Subcutaneous abdominal adipose tissue (tissue), 5 donors: ENCODE measurements around the gene TSPAN17.

Source experiments
- H3K27ac ChIP-seq: one replicate; pipeline ENCODE4 v1.7.0; 2013; ENCODE audit warnings: low read depth, mild to moderate bottlenecking, inconsistent platforms, low read length, moderate library complexity
- H3K27me3 ChIP-seq, 5 donors: one replicate each; pipeline ENCODE4 v1.7.0; 2013; ENCODE audit warnings: low read length in 5 of 5, inconsistent platforms in 1 of 5; ENCODE audit not compliant: control insufficient read depth in 5 of 5, insufficient read depth in 4 of 5
- H3K36me3 ChIP-seq, 5 donors: one replicate each; pipeline ENCODE4 v1.7.0; 2013; ENCODE audit warnings: low read length in 5 of 5; ENCODE audit not compliant: control insufficient read depth in 5 of 5, insufficient read depth in 5 of 5
- H3K4me1 ChIP-seq, 5 donors: one replicate each; pipeline ENCODE4 v1.7.0; 2013; ENCODE audit warnings: low read length in 5 of 5, mild to moderate bottlenecking in 3 of 5, moderate library complexity in 1 of 5; ENCODE audit not compliant: control insufficient read depth in 5 of 5, insufficient read depth in 5 of 5
- H3K4me3 ChIP-seq, 5 donors: one replicate each; pipeline ENCODE4 v1.7.0; 2013; ENCODE audit warnings: low read length in 5 of 5, low read depth in 1 of 5
- H3K9ac ChIP-seq, 5 donors: one replicate each; pipeline ENCODE4 v1.7.0; 2013; ENCODE audit warnings: low read length in 5 of 5, mild to moderate bottlenecking in 4 of 5, moderate library complexity in 3 of 5
- H3K9me3 ChIP-seq, 5 donors: one replicate each; pipeline ENCODE4 v1.7.0; 2013; ENCODE audit warnings: low read length in 5 of 5; ENCODE audit not compliant: control insufficient read depth in 5 of 5
- donor health status: healthy.
- donor health status: healthy.
- donor health status: healthy.
- donor health status: healthy.
- donor health status: healthy.

Gene TSPAN17

DNA sequence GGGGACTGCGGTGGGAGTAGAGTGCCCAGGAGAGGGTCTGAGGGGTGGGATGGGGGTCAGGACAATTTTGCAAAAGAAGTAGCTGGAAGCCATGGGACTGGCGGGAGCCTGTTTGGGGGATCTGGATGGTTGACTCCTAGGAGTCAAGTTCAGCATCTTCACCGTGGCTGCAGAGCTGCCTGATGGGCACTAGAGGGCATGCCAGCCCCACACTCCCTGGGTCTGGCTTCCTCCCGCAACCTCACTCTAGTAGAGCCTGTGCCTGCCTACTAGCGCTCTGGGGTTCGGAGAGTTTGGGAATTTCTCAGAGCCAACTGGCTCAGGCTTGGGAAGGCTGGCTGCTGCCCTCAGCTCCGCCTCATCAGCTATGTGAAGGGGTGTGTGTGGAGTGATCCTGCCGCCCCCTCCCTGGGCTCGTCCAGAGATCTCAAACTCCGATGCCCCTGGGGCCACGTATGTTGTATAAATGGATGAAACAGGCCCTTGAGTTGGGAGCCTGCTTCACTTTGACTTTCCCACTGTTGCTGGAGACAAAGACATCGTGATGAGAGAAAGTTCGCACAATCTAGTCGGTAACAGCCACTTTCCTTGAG lies 10.8 kb downstream of the TSPAN17 start:
- H3K36me3 ChIP-seq: peaks cover 0 to 46% (median 34%) of the 10 kb centered on the region in 5 donors
- no peak overlapping the region for H3K27ac ChIP-seq
- H3K9ac ChIP-seq: no peak overlapping the region

DNA sequence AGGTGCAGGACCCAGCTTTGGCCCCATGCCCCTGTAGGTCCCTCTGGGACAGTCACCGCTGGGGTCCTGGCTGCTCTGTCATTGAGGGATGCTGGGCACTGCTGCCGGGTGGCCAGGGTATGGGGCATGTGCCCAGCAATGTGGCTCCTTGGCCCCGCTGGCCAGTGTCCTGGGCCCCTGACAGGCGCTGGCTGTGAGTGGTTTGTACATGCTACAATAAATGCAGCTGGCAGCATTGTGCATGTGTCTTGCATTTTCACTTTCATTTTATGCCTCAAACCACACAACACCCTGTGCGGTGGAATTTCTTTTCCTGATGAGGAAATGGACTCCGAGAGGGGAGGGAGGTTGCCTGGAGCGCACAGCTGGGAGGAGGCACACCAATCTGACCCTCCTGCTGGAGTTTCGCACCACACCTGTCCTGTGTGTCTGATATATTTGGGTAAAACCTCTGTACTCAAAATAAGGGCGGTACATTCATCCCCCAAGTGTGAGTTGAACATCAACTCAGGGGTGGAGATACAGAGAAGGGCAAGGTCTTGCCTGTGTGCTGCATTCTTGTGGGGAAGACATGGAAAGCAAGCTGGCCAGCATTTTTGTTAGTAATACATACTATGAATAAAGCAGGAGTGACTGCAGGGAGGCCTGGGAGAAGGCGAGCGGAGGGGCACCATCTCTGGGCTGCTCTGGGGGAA lies 11.7 kb downstream of the TSPAN17 start:
- H3K9me3 ChIP-seq: no peaks in the 10 kb centered on the region
- H3K4me1 ChIP-seq: peaks cover 2 to 27% (median 21%) of the 10 kb centered on the region in 5 donors
- H3K36me3 ChIP-seq: peaks cover 0 to 38% (median 26%) of the 10 kb centered on the region in 5 donors
- peaks cover 8 to 14% (median 11%) of the 10 kb centered on the region in 5 donors for H3K27me3 ChIP-seq
- peak overlapping the region in 3 of 5 donors; percentile 37 to 53 (median 41) for H3K4me3 ChIP-seq
- H3K9ac ChIP-seq: peak overlapping the region in 3 of 5 donors; percentile 4 to 19 (median 6)
- no peak overlapping the region for H3K27ac ChIP-seq

More for the DNA sequence above, 10.8 kb downstream of the TSPAN17 start:
- Histone ChIP-seq H3K4me1 (peaks cover 2 to 23% (median 17%) of the 10 kb centered on the region in 5 donors), H3K4me3 (peak overlapping the region in 1 of 5 donors; percentile 41), H3K27me3 (peaks cover 8 to 11% (median 8%) of the 10 kb centered on the region in 5 donors), H3K9me3 (no peaks in the 10 kb centered on the region)

DNA sequence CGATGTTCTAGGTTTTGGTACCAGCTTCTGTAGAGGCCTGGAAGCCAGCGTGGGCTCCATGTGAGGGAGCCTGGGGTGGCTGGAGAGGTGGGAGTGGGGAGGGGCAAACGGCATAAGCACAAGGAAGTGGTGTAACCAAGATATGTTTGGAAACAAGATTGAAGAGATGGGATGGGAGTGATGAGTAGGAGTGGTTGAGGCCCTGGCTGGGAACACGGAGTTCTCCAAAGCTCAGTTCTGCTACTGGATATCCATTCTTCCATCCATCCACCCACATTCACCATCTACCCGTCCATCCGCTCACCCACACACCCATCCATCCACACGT lies 12.2 kb downstream of the TSPAN17 start:
- Histone ChIP-seq H3K27me3 (peaks cover 8 to 17% (median 15%) of the 10 kb centered on the region in 5 donors), H3K4me3 (no peak overlapping the region), H3K4me1 (peaks cover 2 to 31% (median 26%) of the 10 kb centered on the region in 5 donors), H3K36me3 (peaks cover 0 to 33% (median 21%) of the 10 kb centered on the region in 5 donors), H3K9me3 (no peaks in the 10 kb centered on the region), H3K27ac (no peak overlapping the region), H3K9ac (peak overlapping the region in 2 of 5 donors; percentile 6 to 19)

DNA sequence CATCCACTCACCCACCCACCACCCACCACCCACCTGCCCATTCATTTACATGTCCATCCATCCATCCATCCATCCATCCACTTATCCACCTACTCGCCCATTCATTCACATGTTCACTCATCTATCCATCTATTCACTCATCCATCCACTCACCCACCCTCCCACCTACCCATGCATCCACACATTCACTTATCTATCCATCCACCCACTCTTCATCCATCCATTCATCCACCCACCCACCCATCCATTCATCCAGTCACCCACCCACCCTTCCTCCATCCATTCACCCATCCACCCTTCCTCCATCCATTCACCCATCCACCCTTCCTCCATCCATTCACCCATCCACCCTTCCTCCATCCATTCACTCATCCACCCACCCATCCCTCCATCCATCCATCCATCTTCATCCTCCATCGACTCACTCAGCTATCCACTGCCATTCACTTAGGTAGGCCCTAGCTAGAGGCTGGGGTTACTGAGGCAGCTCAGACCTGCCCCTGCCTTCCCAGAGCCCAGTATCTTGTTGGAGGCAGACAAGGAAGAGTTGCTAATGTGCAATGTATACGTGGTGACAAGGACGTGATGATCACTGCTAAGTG lies 12.7 kb downstream of the TSPAN17 start:
- Histone ChIP-seq H3K36me3 (peaks cover 0 to 28% (median 18%) of the 10 kb centered on the region in 5 donors), H3K9ac (no peak overlapping the region), H3K9me3 (no peaks in the 10 kb centered on the region), H3K4me1 (peaks cover 2 to 31% (median 26%) of the 10 kb centered on the region in 5 donors), H3K27ac (no peak overlapping the region), H3K27me3 (peaks cover 8 to 19% (median 16%) of the 10 kb centered on the region in 5 donors), H3K4me3 (no peak overlapping the region)

DNA sequence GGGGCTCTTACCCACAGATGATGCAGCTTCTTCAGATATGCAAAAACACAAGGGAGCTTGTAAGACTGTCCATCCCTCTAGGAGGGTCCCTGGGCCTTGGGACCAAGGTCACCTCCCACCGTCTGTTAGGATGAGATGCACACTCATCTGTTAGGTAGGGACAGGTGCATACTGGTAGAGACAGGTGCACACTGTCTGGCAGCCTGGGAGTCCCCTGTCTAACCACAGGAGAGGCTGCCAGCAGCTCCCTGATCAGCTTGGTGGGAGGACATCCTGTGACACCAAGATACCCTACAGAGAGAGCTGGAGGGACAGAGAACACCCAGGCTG lies 13.2 kb downstream of the TSPAN17 start:
- Histone ChIP-seq H3K27ac (no peak overlapping the region), H3K9me3 (no peaks in the 10 kb centered on the region), H3K4me1 (peaks cover 2 to 31% (median 26%) of the 10 kb centered on the region in 5 donors), H3K4me3 (no peak overlapping the region), H3K9ac (no peak overlapping the region), H3K36me3 (peaks cover 0 to 22% (median 13%) of the 10 kb centered on the region in 5 donors), H3K27me3 (peaks cover 8 to 24% (median 21%) of the 10 kb centered on the region in 5 donors)

DNA sequence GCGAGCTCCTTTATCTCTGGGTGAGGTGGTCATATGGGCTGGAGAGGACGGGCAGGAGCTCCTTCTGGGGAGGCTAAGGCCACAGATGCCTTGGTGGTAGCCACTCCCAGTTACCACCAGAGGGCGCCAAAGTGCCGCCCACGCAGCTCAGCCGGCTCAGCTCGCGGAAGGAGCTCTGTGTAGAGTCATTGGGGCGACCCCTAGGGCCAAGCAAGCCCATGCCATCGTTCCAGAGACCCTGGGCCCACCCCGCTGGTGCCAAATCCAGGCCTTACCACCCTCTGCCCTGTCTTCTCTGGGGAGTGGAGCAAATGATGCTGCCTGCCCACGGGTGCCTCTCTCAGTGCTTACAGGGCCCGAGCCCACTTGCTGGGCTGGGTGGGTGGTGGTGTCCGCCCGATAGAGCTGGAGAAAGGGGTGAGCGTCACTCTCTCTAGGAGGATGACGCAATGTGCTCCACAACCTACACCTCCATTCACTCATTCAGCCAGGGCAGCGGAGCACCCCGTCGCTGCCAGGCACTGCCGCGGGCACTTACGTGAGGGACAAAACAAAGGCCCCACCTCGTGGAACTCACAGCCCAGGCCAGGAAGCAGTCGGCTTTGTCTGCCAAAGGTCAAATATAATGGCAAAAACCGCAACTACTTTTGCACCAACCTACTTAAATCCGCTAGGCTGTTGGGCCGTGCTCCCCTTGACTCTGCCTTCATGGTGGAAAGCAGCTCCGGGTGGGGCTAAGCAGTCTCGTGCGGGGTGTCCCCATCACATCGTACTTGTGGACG lies 13.8 kb downstream of the TSPAN17 start:
- peaks cover 2 to 31% (median 26%) of the 10 kb centered on the region in 5 donors for H3K4me1 ChIP-seq
- H3K27ac ChIP-seq: no peak overlapping the region
- H3K9ac ChIP-seq: no peak overlapping the region
- H3K27me3 ChIP-seq: peaks cover 8 to 25% (median 23%) of the 10 kb centered on the region in 5 donors
- H3K4me3 ChIP-seq: no peak overlapping the region
- H3K36me3 ChIP-seq: peaks cover 0 to 17% (median 11%) of the 10 kb centered on the region in 5 donors
- H3K9me3 ChIP-seq: no peaks in the 10 kb centered on the region

DNA sequence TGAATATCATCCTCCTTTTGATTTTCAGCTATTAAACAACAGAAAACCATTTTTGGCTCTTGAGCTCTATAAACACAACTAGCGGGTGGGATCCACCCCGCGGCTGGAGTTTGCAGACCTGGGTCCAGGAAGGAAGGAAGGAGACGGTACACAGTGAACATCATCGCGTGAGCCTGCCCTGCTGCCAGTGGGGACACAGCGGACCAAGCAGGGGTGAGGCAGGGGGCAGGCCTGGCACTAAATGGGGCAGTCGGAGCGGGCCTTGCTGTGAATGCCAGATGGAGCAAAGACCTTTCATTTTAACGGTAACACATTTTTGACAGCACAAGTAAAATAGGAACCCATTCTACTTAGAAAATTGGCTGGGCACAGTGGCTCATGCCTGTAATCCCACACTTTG lies 14.4 kb downstream of the TSPAN17 start:
- H3K4me1 ChIP-seq: peaks cover 2 to 31% (median 26%) of the 10 kb centered on the region in 5 donors
- H3K27me3 ChIP-seq: peaks cover 8 to 25% (median 23%) of the 10 kb centered on the region in 5 donors
- H3K9me3 ChIP-seq: no peaks in the 10 kb centered on the region
- no peak overlapping the region for H3K27ac ChIP-seq
- H3K9ac ChIP-seq: no peak overlapping the region
- no peak overlapping the region for H3K4me3 ChIP-seq
- peaks cover 0 to 11% (median 7%) of the 10 kb centered on the region in 5 donors for H3K36me3 ChIP-seq

DNA sequence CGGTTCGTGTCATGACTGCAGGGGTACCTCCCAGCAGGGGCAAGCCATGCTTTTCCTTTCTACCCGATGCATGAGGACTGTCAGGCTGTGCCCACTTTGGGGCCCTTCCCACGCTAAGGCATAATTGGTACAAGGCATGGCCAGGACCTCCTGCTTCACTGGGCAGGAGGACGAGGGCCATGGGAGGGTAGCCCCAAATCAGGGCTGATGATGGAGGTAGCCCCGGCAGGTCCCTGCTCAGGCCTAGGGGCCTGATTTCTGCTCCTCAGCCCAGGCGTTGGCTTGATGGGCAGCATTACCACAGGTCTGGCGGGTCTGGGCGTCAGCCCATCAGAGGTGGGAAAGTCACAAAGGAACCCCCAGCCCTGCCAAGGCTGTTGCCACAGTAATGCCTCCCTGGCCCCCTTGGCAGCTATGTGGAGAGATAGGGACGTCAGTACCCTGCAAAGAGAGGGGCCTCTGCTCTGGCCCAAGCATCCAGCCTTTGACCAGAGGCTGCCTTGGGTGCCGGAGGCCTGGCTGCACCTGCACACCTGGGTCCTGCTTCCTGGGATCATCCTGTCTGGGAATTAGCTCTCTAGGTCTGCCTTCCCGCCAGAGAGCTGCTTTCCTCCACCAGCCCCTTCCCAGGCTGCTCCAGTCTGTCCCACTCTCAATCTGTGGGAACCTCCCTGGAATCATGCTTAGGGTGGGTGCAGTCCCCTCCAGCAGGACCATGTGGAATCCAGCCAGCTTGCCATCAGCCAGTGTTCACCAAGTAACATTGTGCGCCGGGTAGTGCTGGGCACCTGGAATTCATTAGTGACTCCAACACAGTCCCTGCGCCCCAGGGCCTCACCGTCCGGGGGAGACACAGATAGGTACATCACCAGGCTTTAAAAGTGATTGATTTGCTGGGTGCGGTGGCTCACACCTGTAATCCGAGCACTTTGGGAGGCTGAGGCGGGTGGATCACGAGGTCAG lies 15.4 kb downstream of the TSPAN17 start:
- Histone ChIP-seq H3K4me1 (peaks cover 2 to 31% (median 26%) of the 10 kb centered on the region in 5 donors), H3K9ac (no peak overlapping the region), H3K27me3 (peaks cover 8 to 25% (median 23%) of the 10 kb centered on the region in 5 donors), H3K9me3 (no peaks in the 10 kb centered on the region), H3K27ac (no peak overlapping the region), H3K36me3 (peaks cover 0 to 1% (median 0%) of the 10 kb centered on the region in 5 donors), H3K4me3 (no peak overlapping the region)

DNA sequence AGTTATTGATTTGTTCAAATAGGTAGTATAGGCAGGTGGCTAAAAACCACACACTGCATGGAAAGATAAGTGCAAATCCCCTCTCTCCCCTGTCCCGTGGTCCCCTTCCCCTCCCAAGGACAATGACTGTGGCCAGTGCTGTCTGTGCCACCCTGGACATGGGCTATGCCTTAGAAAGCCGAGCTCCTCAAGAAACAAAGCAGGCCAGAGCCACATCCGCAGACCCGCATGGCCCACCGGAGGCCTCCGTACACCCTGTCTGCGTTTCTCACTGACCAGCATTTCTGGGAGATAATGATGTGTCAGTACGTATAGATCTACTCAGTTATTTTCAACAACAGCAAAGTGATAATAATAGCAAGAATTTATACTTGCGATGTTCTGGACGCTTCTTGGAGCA lies 16.3 kb downstream of the TSPAN17 start:
- Histone ChIP-seq H3K9me3 (no peaks in the 10 kb centered on the region), H3K4me1 (peaks cover 0 to 22% (median 20%) of the 10 kb centered on the region in 5 donors), H3K27ac (no peak overlapping the region), H3K9ac (no peak overlapping the region), H3K36me3 (no peaks in the 10 kb centered on the region), H3K27me3 (peaks cover 8 to 31% (median 29%) of the 10 kb centered on the region in 5 donors), H3K4me3 (no peak overlapping the region)
